ENCODE measurements around the gene MRPL12. TPM values are rescaled to one million over a fixed set of nuclear protein-coding genes. Genes with fewer than 3 reads are reported as not detected.

Gene MRPL12
- total and polyA plus RNA-seq, 2 of the 13 experiments (the other 11 are each of a cell fraction or from before 2014, with no cell fraction given), result 39.1 to 94.1 TPM

GRCh38 chr17:81683584-81684441 lies 19.4 kb upstream of the MRPL12 start, which contains the start of the genes ARL16 and HGS (continued):
- TF ChIP-seq ZNF18 (CRISPR knock-in tag; IDR thresholded peaks at IDR 0.05; ENCODE audit: insufficient replicate concordance) (no peak), PBX3 (CRISPR knock-in tag; IDR thresholded peaks at IDR 0.05; ENCODE audit: borderline replicate concordance) (no peak; the same call in 1 of the 2 replicates), ATF5 (CRISPR knock-in tag; IDR thresholded peaks at IDR 0.05; ENCODE audit: low read depth) (no peak), ZNF280B (CRISPR knock-in tag; IDR thresholded peaks at IDR 0.05; ENCODE audit: borderline replicate concordance) (no peak; the same call in 1 of the 2 replicates), HNF4G (IDR thresholded peaks at IDR 0.05; ENCODE audit: borderline replicate concordance, low read depth, low read length) (peak; percentile 20; the same call in 1 of the 2 replicates), HNF4G (CRISPR knock-in tag; IDR thresholded peaks at IDR 0.05; ENCODE audit: borderline replicate concordance, low read depth) (0 out of 2 replicates have a peak, but pooled peaks have one; percentile 22), GABPA (IDR thresholded peaks at IDR 0.05; ENCODE audit: low read depth, low read length) (peak; percentile 88), GABPA (CRISPR knock-in tag; IDR thresholded peaks at IDR 0.05; ENCODE audit: low read depth) (peak; percentile 92), PLSCR1 (CRISPR knock-in tag; IDR thresholded peaks at IDR 0.05; ENCODE audit: borderline replicate concordance) (no peak), ATAD3A (CRISPR knock-in tag; IDR thresholded peaks at IDR 0.05) (no peak), ZNF607 (CRISPR knock-in tag; IDR thresholded peaks at IDR 0.05; ENCODE audit: borderline replicate concordance) (peak; percentile 70), SRF (IDR thresholded peaks at IDR 0.05; ENCODE audit: low read depth, low read length) (no peak), ZNF12 (CRISPR knock-in tag; IDR thresholded peaks at IDR 0.05) (no peak), ATF7-NPFF (CRISPR knock-in tag; IDR thresholded peaks at IDR 0.05; ENCODE audit: low read depth) (no peak; the same call in 1 of the 2 replicates), MXD3 (CRISPR knock-in tag; IDR thresholded peaks at IDR 0.05) (peak; percentile 66), DDIT3 (CRISPR knock-in tag; IDR thresholded peaks at IDR 0.05) (no peak), HOXA7 (CRISPR knock-in tag; IDR thresholded peaks at IDR 0.05) (no peak), RXRA (CRISPR knock-in tag; IDR thresholded peaks at IDR 0.05) (peak; percentile 62; the same call in 1 of the 2 replicates), RAD51 (IDR thresholded peaks at IDR 0.05; ENCODE audit: borderline replicate concordance) (no peak), ZNF513 (CRISPR knock-in tag; conservative IDR thresholded peaks at IDR 0.05) (no peak)

Measured in HepG2 (cell line).